ENCODE results near the gene SAMD8. TPM values are rescaled to one million over a fixed set of nuclear protein-coding genes. Genes with fewer than 3 reads are reported as not detected.

The SAMD8 gene
- 13.9 and 22.5 TPM in 2 replicates for total RNA-seq

GRCh38 chr10:75111365-75111906, at the start of gene SAMD8:
TSS of gene SAMD8 (plus strand) at chr10:75111656. CDS start at chr10:75150529, 38,873 bp downstream.

GRCh38 chr10:75210282-75211006, 99.0 kb downstream of the SAMD8 start, which contains the start of gene VDAC2:
TSS of gene VDAC2 (plus strand) at chr10:75210796. CDS start at chr10:75211159, 363 bp downstream.

Other genes starting within 250 kb of the SAMD8 start
- gene VDAC2, start 99.1 kb downstream of the SAMD8 start, total RNA-seq, result 207 and 220 TPM in 2 replicates
- gene COMTD1, start 124.3 kb downstream of the SAMD8 start, total RNA-seq, result 57.9 and 76.6 TPM in 2 replicates